GM12874 (cell line): Measurements from ENCODE around the gene MTSS2.

Source experiments
- CTCF ChIP-seq: IDR thresholded peaks from 2 replicates; pipeline ENCODE4 v1.5.1; 2011; ENCODE audit warnings: low read depth, mild to moderate bottlenecking, control low read depth, low read length, moderate library complexity; ENCODE audit not compliant: insufficient read depth

Gene MTSS2

GRCh38 chr16:70644763-70645597 lies 40.9 kb downstream of the MTSS2 start:
- no peak; the same call in 1 of the 2 replicates for TF ChIP-seq CTCF

GRCh38 chr16:70642633-70643032 lies 43.2 kb downstream of the MTSS2 start:
- TF ChIP-seq CTCF = no peak

- TF ChIP-seq CTCF = no peak
These were observed 46.8 kb downstream of the MTSS2 start for GRCh38 chr16:70638814-70639792.
